ENCODE results near the gene CEP57L1.

- TF ChIP-seq CTCF (conservative IDR thresholded peaks at IDR 0.05; ENCODE audit: low read depth, low read length) = no peak
- TF ChIP-seq EZH2 (IDR thresholded peaks at IDR 0.05; ENCODE audit: low read length, unreplicated experiment) = no peak
- TF ChIP-seq EZH2phosphoT487 (IDR thresholded peaks at IDR 0.05; ENCODE audit: borderline replicate concordance, low read length) = no peak
These were observed 21.2 kb upstream of the CEP57L1 start for GRCh38 chr6:109074133-109074415.
